ENCODE data around the gene FBRS.

Gene FBRS

GRCh38 chr16:30669026-30669902, 11.0 kb downstream of the FBRS start:
- TF ChIP-seq TAF1 (IDR thresholded peaks at IDR 0.05; ENCODE audit: borderline replicate concordance, insufficient read depth, low read length) (no peak), FOXP2 (optimal IDR thresholded peaks at IDR 0.05; ENCODE audit: borderline replicate concordance, extremely low read depth, extremely low read length, insufficient read depth) (no peak), REST (IDR thresholded peaks at IDR 0.05; ENCODE audit: insufficient read depth in 1 of 2, low read depth in 2 of 2, low read length in 2 of 2) (no peak), SIN3A (IDR thresholded peaks at IDR 0.05; ENCODE audit: borderline replicate concordance, insufficient read depth, low read length) (no peak), POLR2AphosphoS5 (IDR thresholded peaks at IDR 0.05; ENCODE audit: low read depth, low read length) (no peak)

- no peak for TF ChIP-seq SIN3A (IDR thresholded peaks at IDR 0.05; ENCODE audit: borderline replicate concordance, insufficient read depth, low read length)
- TF ChIP-seq TAF1 (IDR thresholded peaks at IDR 0.05; ENCODE audit: borderline replicate concordance, insufficient read depth, low read length), result no peak
- TF ChIP-seq POLR2AphosphoS5 (IDR thresholded peaks at IDR 0.05; ENCODE audit: low read depth, low read length), result no peak
- no peak for TF ChIP-seq FOXP2 (optimal IDR thresholded peaks at IDR 0.05; ENCODE audit: borderline replicate concordance, extremely low read depth, extremely low read length, insufficient read depth)
- TF ChIP-seq REST (IDR thresholded peaks at IDR 0.05; ENCODE audit: insufficient read depth in 1 of 2, low read depth in 2 of 2, low read length in 2 of 2), result no peak
Measured at GRCh38 chr16:30669903-30670824, 11.9 kb downstream of the FBRS start.

GRCh38 chr16:30675143-30675542, 16.9 kb downstream of the FBRS start:
- TF ChIP-seq REST (IDR thresholded peaks at IDR 0.05; ENCODE audit: insufficient read depth in 1 of 2, low read depth in 2 of 2, low read length in 2 of 2) (no peak), SIN3A (IDR thresholded peaks at IDR 0.05; ENCODE audit: borderline replicate concordance, insufficient read depth, low read length) (no peak), FOXP2 (optimal IDR thresholded peaks at IDR 0.05; ENCODE audit: borderline replicate concordance, extremely low read depth, extremely low read length, insufficient read depth) (no peak), POLR2AphosphoS5 (IDR thresholded peaks at IDR 0.05; ENCODE audit: low read depth, low read length) (no peak), TAF1 (IDR thresholded peaks at IDR 0.05; ENCODE audit: borderline replicate concordance, insufficient read depth, low read length) (no peak)

GRCh38 chr16:30677931-30678585, 19.8 kb downstream of the FBRS start:
- TF ChIP-seq POLR2AphosphoS5 (IDR thresholded peaks at IDR 0.05; ENCODE audit: low read depth, low read length), result no peak
- TF ChIP-seq TAF1 (IDR thresholded peaks at IDR 0.05; ENCODE audit: borderline replicate concordance, insufficient read depth, low read length), result no peak
- TF ChIP-seq FOXP2 (optimal IDR thresholded peaks at IDR 0.05; ENCODE audit: borderline replicate concordance, extremely low read depth, extremely low read length, insufficient read depth), result no peak
- TF ChIP-seq REST (IDR thresholded peaks at IDR 0.05; ENCODE audit: insufficient read depth in 1 of 2, low read depth in 2 of 2, low read length in 2 of 2), result no peak
- no peak for TF ChIP-seq SIN3A (IDR thresholded peaks at IDR 0.05; ENCODE audit: borderline replicate concordance, insufficient read depth, low read length)
